K562 (cell line): Measurements from ENCODE around the gene SLCO2A1. TPM values are rescaled to one million over a fixed set of nuclear protein-coding genes. Genes with fewer than 3 reads are reported as not detected.

ENCODE experiments used
- ATAC-seq: fragments of 200-7000 bp; cut with Tn5 transposase; 3 replicates; pipeline ENCODE4 v1.9.1; 2020; ENCODE audit warnings: moderate library complexity
- BruUV-seq: library from RNA; stranded (reverse); fragments of 400-500 nt; replicated peaks from 2 replicates; lab custom pipeline; 2021; lab: Mats Ljungman, UMichigan
- CTCF ChIA-PET: fragments of 300-600 bp; formaldehyde crosslinking; extraction: SDS; loops from one replicate; lab custom pipeline; 2021; ENCODE audit warnings: low intra/inter-chr PET ratio; lab: Yijun Ruan, JAX
- POLR2A ChIA-PET: fragments of 300-600, 350-650 bp; sonication (Branson Sonifier 250); formaldehyde crosslinking; extraction: SDS; loops from one replicate; lab custom pipeline; 2021; ENCODE audit warnings: antibody characterized with exemption, inconsistent platforms; lab: Yijun Ruan, JAX
- DNase-seq, 4 experiments: peaks; one replicate each; pipeline versions ENCODE4 v3.0.0 to v3.0.0-alpha.2; 2011 to 2018; ENCODE audit warnings: low spot score in 3 of 4, mixed read lengths in 3 of 4; ENCODE audit errors: extremely low read depth in 1 of 4
- FAIRE-seq: peaks from 2 replicates; lab custom pipeline; 2011; peaks lifted over from hg19 to GRCh38; lab: Jason Lieb, UNC
- H2AFZ ChIP-seq: 2 replicates; pipeline ENCODE4 v1.6.0; 2011; ENCODE audit warnings: low read depth, low read length, control low read depth, inconsistent platforms
- H3K27ac ChIP-seq: fragments of 200-600 bp; 3 replicates; pipeline ENCODE4 v1.8.0; 2011; ENCODE audit warnings: low read depth, mild to moderate bottlenecking, control low read depth, inconsistent platforms, low read length, moderate library complexity, mixed read lengths; ENCODE audit errors: extremely low read depth
- H3K27me3 ChIP-seq, 2 experiments: fragments of 300-600 bp in 1 of 2; 2 replicates in 1 of 2; 3 replicates in 1 of 2; pipeline versions ENCODE4 v1.6.0 to v1.8.0; 2011; ENCODE audit warnings: inconsistent platforms in 2 of 2, low read length in 2 of 2, mild to moderate bottlenecking in 1 of 2, mixed read lengths in 1 of 2, moderate library complexity in 1 of 2; ENCODE audit not compliant: control insufficient read depth in 2 of 2, insufficient read depth in 2 of 2
- H3K36me3 ChIP-seq: fragments of 300-600 bp; 3 replicates; pipeline ENCODE4 v1.8.0; 2011; ENCODE audit warnings: mild to moderate bottlenecking, low read length, inconsistent platforms; ENCODE audit not compliant: control insufficient read depth, insufficient read depth
- H3K4me1 ChIP-seq, 2 experiments: fragments of 200-600 bp in 1 of 2; replicated peaks in 1 of 2; 2 replicates in 1 of 2; 3 replicates in 1 of 2; pipeline versions ENCODE4 v1.5.1 to v1.8.0; 2011; ENCODE audit warnings: inconsistent platforms in 2 of 2, low read length in 2 of 2, mild to moderate bottlenecking in 1 of 2, mixed read lengths in 1 of 2, moderate library complexity in 1 of 2; ENCODE audit not compliant: control insufficient read depth in 2 of 2, insufficient read depth in 2 of 2
- H3K4me2 ChIP-seq: 2 replicates; pipeline ENCODE4 v1.6.1; 2011; ENCODE audit warnings: low read length, control low read depth, inconsistent platforms, mixed read lengths; ENCODE audit not compliant: insufficient read depth
- H3K4me3 ChIP-seq: fragments of 200-600 bp; sonication (generic), shearing (Covaris generic); 2 replicates; pipeline ENCODE4 v1.5.1; 2016; ENCODE audit warnings: control low read depth, inconsistent platforms
- H3K79me2 ChIP-seq: fragments of 200-600 bp; 3 replicates; pipeline ENCODE4 v1.8.0; 2011; ENCODE audit warnings: low read length, inconsistent platforms; ENCODE audit not compliant: control insufficient read depth, insufficient read depth
- H3K9ac ChIP-seq, 2 experiments: 2 replicates each; pipeline versions ENCODE4 v1.6.0 to v1.6.1; 2011; ENCODE audit warnings: low read depth in 2 of 2, low read length in 2 of 2, control low read depth in 1 of 2, inconsistent platforms in 1 of 2, mild to moderate bottlenecking in 1 of 2, mixed read lengths in 1 of 2; ENCODE audit not compliant: insufficient read depth in 1 of 2
- H3K9me1 ChIP-seq: one replicate; pipeline ENCODE4 v1.6.0; 2011; ENCODE audit warnings: inconsistent platforms, mild to moderate bottlenecking, low read length, moderate library complexity; ENCODE audit not compliant: control insufficient read depth, insufficient read depth
- H3K9me3 ChIP-seq: replicated peaks from 2 replicates; pipeline ENCODE4 v1.5.1; 2011; ENCODE audit warnings: low read depth, low read length, inconsistent platforms; ENCODE audit not compliant: control insufficient read depth, insufficient read depth
- H4K20me1 ChIP-seq: replicated peaks from 2 replicates; pipeline ENCODE4 v1.6.1; 2011; ENCODE audit warnings: low read length, inconsistent platforms, mixed read lengths; ENCODE audit not compliant: control insufficient read depth, insufficient read depth
- CBFA2T2 ChIP-seq: fragments of 450-650 bp; conservative IDR thresholded peaks from 2 replicates; pipeline ENCODE4 v1.6.1; 2017; ENCODE audit warnings: mild to moderate bottlenecking
- E2F8 ChIP-seq: fragments of 450-650 bp; IDR thresholded peaks from 2 replicates; pipeline ENCODE4 v1.7.1; 2018; ENCODE audit warnings: mild to moderate bottlenecking, low read depth; ENCODE audit not compliant: partially characterized antibody
- HDGF ChIP-seq: fragments of 450-650 bp; IDR thresholded peaks from 2 replicates; pipeline ENCODE4 v1.6.1; 2016
- PHF8 ChIP-seq: fragments of 200-600 bp; sonication (generic); IDR thresholded peaks from 2 replicates; pipeline ENCODE4 v1.6.1; 2012; ENCODE audit warnings: mixed run types, mild to moderate bottlenecking, inconsistent platforms, low read length, moderate library complexity, borderline replicate concordance
- RBM22 ChIP-seq: fragments of 200-400 bp; formaldehyde crosslinking; IDR thresholded peaks from 2 replicates; pipeline ENCODE4 v1.6.1; 2018; ENCODE audit warnings: low read length, low read depth; ENCODE audit not compliant: poor library complexity, severe bottlenecking
- ZFP30 ChIP-seq: fragments of 250-450 bp; sonication (Bioruptor Pico); IDR thresholded peaks from 2 replicates; pipeline ENCODE4 v1.8.0; 2022; ENCODE audit warnings: moderate library complexity, mild to moderate bottlenecking, inconsistent platforms, borderline replicate concordance
- WGBS: fragments of 100-300 bp; shearing (Covaris generic); methylation state at CpG from one replicate; pipeline ENCODE4 v1.1.6; 2016; ENCODE audit warnings: low coverage, mixed read lengths; ENCODE audit not compliant: insufficient coverage; ENCODE audit errors: missing lambda C conversion rate; 5-methylcytosine and 5-hydroxymethylcytosine counted together
- in situ Hi-C: fragments of 300-500 bp; cut with MboI; formaldehyde crosslinking; loops from 4 replicates; pipeline ENCODE4 v1.15.0; 2018; ENCODE audit warnings: inconsistent platforms, mixed read lengths
- intact Hi-C: fragments of 100-400 bp; cut with micrococcal nuclease; formaldehyde crosslinking; loops from 2 replicates; pipeline ENCODE4 v1.14.2; 2022
- polyA plus RNA-seq, 8 experiments: library from polyadenylated mRNA; depleted of rRNA in 4 of 8; stranded (reverse) in 5 of 8; unstranded in 3 of 8; fragments of >200 nt; fragmentation: Nextera tagmentation in 2 of 8; fragmentation: Illumina TruSeq in 1 of 8; extraction: Ambion mirVana in 2 of 8; extraction: Trizol in 1 of 8; gene quantifications; 2 replicates each; pipeline versions ENCODE4 v1.2.1 to v1.2.3, GENCODE V29; 2011 to 2014; ENCODE audit warnings: inconsistent platforms in 1 of 8, missing spikeins in 1 of 8
- total RNA-seq, 7 experiments: library from RNA; depleted of rRNA in 6 of 7; stranded (reverse); fragments of >200 nt in 6 of 7; fragmentation: Illumina TruSeq in 2 of 7; extraction: Trizol in 2 of 7; gene quantifications; 2 replicates each; pipeline versions ENCODE4 v1.2.1 to v1.2.3, GENCODE V29; 2011 to 2021; ENCODE audit warnings: low replicate concordance in 1 of 7

Gene SLCO2A1
- total and polyA plus RNA-seq, 9 of the 15 experiments (the other 6 are each of a cell fraction or from before 2014, with no cell fraction given), result 0.16 to 1.0 TPM; not detected in 7

- intact Hi-C loops (no loop called here), in situ Hi-C loops (no loop called here)
- CTCF ChIA-PET, result no interaction called here
- Histone ChIP-seq H3K79me2 (no peaks in the 10 kb centered on the region), H3K9ac (no peak overlapping the region), H3K9me3 (no peaks in the 10 kb centered on the region), H3K27ac (no peak overlapping the region), H3K27me3 (peaks cover 0 to 22% of the 10 kb centered on the region in 2 experiments; a peak in 2 of 5 replicates), H3K4me2 (no peak overlapping the region), H3K36me3 (no peaks in the 10 kb centered on the region), H3K4me3 (no peak overlapping the region), H4K20me1 (no peaks in the 10 kb centered on the region), H2AFZ (no peak overlapping the region), H3K4me1 (no peaks in the 10 kb centered on the region), H3K9me1 (no peaks in the 10 kb centered on the region)
- ATAC-seq (no peak), DNase-seq (no peak), FAIRE-seq (no peak)
- POLR2A ChIA-PET, result no interaction called here
- WGBS, result 8% methylated on average over 9 of the region's 15 CpGs
- TF ChIP-seq CBFA2T2 (no peak), PHF8 (no peak), E2F8 (no peak), HDGF (no peak), RBM22 (no peak), ZFP30 (CRISPR knock-in tag) (no peak)
- no TSS peak for BruUV-seq
Measured at GRCh38 chr3:133967992-133968892, 61.5 kb downstream of the SLCO2A1 start.
